ENCODE data around the gene PCDHB10.
A peak's percentile ranks its signal among the peaks of the same experiment; 100 is the strongest.
"Not testable (repeated sequence)": the region's sequence is repeated elsewhere in the genome, so short reads cannot be mapped to it uniquely, and the experiment has no call there.

PCDHB10 gene

DNA sequence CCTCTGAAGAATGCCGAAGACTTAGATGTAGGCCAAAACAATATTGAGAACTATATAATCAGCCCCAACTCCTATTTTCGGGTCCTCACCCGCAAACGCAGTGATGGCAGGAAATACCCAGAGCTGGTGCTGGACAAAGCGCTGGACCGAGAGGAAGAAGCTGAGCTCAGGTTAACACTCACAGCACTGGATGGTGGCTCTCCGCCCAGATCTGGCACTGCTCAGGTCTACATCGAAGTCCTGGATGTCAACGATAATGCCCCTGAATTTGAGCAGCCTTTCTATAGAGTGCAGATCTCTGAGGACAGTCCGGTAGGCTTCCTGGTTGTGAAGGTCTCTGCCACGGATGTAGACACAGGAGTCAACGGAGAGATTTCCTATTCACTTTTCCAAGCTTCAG, 22.4 kb downstream of the PCDHB10 start:
- not testable (repeated sequence) for H3K27me3 ChIP-seq, H3K36me3 ChIP-seq
- H3K9me3 ChIP-seq (replicated peaks in 1 of 11): peaks cover 54 to 82% (median 59%) of the 10 kb centered on the region in 11 experiments

DNA sequence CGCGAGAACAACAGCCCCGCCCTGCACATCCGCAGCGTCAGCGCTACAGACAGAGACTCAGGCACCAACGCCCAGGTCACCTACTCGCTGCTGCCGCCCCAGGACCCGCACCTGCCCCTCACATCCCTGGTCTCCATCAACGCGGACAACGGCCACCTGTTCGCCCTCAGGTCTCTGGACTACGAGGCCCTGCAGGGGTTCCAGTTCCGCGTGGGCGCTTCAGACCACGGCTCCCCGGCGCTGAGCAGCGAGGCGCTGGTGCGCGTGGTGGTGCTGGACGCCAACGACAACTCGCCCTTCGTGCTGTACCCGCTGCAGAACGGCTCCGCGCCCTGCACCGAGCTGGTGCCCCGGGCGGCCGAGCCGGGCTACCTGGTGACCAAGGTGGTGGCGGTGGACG, 23.4 kb downstream of the PCDHB10 start:
- H3K9ac ChIP-seq, H3K4me3 ChIP-seq: not testable (repeated sequence)

More for the DNA sequence above, 22.4 kb downstream of the PCDHB10 start:
- not testable (repeated sequence) for H3K4me1 ChIP-seq, H3K4me2 ChIP-seq, H3K4me3 ChIP-seq, H4K20me1 ChIP-seq, H3K9ac ChIP-seq, H3K27ac ChIP-seq

DNA sequence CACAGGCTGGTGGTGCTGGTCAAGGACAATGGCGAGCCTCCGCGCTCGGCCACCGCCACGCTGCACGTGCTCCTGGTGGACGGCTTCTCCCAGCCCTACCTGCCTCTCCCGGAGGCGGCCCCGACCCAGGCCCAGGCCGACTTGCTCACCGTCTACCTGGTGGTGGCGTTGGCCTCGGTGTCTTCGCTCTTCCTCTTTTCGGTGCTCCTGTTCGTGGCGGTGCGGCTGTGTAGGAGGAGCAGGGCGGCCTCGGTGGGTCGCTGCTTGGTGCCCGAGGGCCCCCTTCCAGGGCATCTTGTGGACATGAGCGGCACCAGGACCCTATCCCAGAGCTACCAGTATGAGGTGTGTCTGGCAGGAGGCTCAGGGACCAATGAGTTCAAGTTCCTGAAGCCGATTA, 23.9 kb downstream of the PCDHB10 start:
- not testable (repeated sequence) for H3K4me2 ChIP-seq, H3K4me1 ChIP-seq, H3K27ac ChIP-seq, H3K4me3 ChIP-seq, H4K20me1 ChIP-seq, H3K9ac ChIP-seq, H3K27me3 ChIP-seq, H3K36me3 ChIP-seq
- peaks cover 40 to 73% (median 49%) of the 10 kb centered on the region in 11 experiments for H3K9me3 ChIP-seq (replicated peaks in 1 of 11)

More for the DNA sequence above, 23.4 kb downstream of the PCDHB10 start:
- H3K9me3 ChIP-seq (replicated peaks in 1 of 11): peaks cover 45 to 78% (median 52%) of the 10 kb centered on the region in 11 experiments
- not testable (repeated sequence) for H3K27ac ChIP-seq, H4K20me1 ChIP-seq, H3K27me3 ChIP-seq, H3K4me2 ChIP-seq, H3K4me1 ChIP-seq, H3K36me3 ChIP-seq

DNA sequence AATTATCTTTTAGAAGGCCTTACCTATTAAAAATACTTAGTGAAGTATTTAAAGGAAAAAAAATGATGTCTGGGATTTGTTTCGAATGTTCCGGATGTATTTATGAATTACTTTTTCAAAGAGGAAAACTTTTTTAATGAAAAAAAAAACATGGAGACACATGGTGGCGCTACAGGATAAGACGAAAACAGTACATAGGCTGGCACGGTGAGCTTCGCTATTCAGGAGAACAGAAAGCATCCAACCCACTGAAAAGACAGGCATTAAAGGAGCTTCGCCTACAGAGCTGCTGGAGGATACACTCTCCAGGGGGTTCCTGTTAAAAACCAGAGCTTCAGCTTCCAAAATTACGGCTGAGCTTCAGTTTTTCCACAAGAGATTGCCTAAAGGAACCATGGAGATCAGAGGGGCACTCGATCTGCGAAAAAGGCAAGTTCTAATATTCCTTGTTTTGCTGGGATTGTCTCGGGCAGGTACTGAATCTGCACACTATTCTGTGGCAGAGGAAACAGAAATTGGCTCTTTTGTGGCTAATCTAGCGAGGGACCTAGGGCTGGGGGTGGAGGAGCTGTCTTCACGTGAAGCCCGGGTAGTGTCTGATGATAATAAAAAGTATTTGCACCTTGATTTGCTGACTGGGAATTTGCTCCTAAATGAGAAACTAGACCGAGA, 31.1 kb downstream of the PCDHB10 start, which contains the start of gene PCDHB14:
PCDHB14 (plus strand) TSS at position 232 of the 672 bp plus-strand sequence; CDS start at position 395, 163 bp downstream.
- Histone ChIP-seq H3K4me2 (peak within 1 kb of the TSS; percentile 69 to 86 (median 77)), H3K9me3 (replicated peaks in 1 of 11) (peaks cover 40 to 61% (median 48%) of the 10 kb centered on the region in 11 experiments), H4K20me1 (no peaks in the 10 kb centered on the region), H3K4me3 (peak within 1 kb of the TSS; percentile 43 to 61 (median 54)), H3K27me3 (no peaks in the 10 kb centered on the region), H3K27ac (peak within 1 kb of the TSS in 4 of 11 experiments; percentile 12 to 18 (median 16); a peak in 3 of 22 replicates), H3K36me3 (peaks cover 0 to 10% (median 0%) of the 10 kb centered on the region in 11 experiments; a peak in 1 of 22 replicates), H3K4me1 (peaks cover 0 to 10% (median 0%) of the 10 kb centered on the region in 10 experiments; a peak in 7 of 20 replicates), H3K9ac (peak within 1 kb of the TSS; percentile 49 to 75 (median 64); a peak in 21 of 22 replicates)
- no peak for TF ChIP-seq Cebpa-rat (IDR thresholded peaks at IDR 0.05)

DNA sequence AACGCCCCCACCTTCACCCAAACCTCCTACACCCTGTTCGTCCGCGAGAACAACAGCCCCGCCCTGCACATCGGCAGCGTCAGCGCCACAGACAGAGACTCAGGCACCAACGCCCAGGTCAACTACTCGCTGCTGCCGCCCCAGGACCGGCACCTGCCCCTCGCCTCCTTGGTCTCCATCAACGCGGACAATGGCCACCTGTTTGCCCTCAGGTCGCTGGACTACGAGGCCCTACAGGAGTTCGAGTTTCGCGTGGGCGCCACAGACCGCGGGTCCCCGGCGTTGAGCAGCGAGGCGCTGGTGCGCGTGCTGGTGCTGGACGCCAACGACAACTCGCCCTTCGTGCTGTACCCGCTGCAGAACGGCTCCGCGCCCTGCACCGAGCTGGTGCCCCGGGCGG, 32.7 kb downstream of the PCDHB10 start:
- not testable (repeated sequence) for H3K4me3 ChIP-seq, H3K27me3 ChIP-seq, H3K27ac ChIP-seq, H3K9ac ChIP-seq, H4K20me1 ChIP-seq, H3K4me1 ChIP-seq, H3K4me2 ChIP-seq, H3K36me3 ChIP-seq
- H3K9me3 ChIP-seq (replicated peaks in 1 of 11): peaks cover 28 to 55% (median 39%) of the 10 kb centered on the region in 11 experiments

DNA sequence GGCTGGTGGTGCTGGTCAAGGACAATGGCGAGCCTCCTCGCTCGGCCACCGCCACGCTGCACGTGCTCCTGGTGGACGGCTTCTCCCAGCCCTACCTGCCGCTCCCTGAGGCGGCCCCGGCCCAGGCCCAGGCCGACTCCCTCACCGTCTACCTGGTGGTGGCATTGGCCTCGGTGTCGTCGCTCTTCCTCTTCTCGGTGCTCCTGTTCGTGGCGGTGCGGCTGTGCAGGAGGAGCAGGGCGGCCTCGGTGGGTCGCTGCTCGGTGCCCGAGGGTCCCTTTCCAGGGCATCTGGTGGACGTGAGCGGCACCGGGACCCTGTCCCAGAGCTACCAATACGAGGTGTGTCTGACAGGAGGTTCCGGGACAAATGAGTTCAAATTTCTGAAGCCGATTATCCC, 33.3 kb downstream of the PCDHB10 start:
- not testable (repeated sequence) for H3K4me1 ChIP-seq, H3K4me2 ChIP-seq

DNA sequence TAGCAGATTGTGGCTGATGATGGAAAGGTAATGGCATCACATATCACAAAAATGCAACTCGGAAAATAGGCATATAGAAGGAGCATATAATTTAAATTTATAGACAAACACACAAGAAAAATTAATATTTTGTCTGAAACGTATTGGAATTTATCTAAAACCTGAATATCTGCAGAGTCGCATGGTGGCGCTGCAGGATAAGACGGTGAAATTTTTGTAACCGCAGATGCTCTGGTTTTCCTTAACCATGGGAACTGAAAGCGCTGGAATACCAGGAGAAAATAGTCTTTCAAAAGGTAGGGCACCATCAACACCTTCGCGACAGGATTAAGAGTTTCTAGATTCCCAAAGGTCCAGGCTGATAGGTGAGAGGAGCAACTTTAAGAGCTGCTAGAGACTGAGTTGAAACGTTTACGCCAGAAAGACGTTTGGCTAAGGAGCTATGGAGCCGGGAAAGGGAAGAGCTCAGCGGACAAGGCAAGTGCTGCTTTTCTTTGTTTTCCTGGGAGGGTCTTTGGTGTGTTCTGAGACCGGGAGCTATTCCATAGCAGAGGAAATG, 42.0 kb downstream of the PCDHB10 start:
- TF ChIP-seq Cebpa-rat (IDR thresholded peaks at IDR 0.05): no peak
- Histone ChIP-seq H3K36me3 (no peaks in the 10 kb centered on the region; a peak in 4 of 22 replicates), H3K4me2 (no peak overlapping the region), H4K20me1 (no peaks in the 10 kb centered on the region), H3K27ac (no peak overlapping the region), H3K27me3 (no peaks in the 10 kb centered on the region), H3K4me3 (no peak overlapping the region), H3K9me3 (replicated peaks in 1 of 11) (peaks cover 80 to 97% (median 89%) of the 10 kb centered on the region in 11 experiments), H3K9ac (no peak overlapping the region), H3K4me1 (no peaks in the 10 kb centered on the region)

More for the DNA sequence above, 33.3 kb downstream of the PCDHB10 start:
- H3K4me3 ChIP-seq, H3K36me3 ChIP-seq, H3K27me3 ChIP-seq, H3K9ac ChIP-seq, H4K20me1 ChIP-seq, H3K27ac ChIP-seq: not testable (repeated sequence)
- peaks cover 32 to 55% (median 44%) of the 10 kb centered on the region in 11 experiments for H3K9me3 ChIP-seq (replicated peaks in 1 of 11)

DNA sequence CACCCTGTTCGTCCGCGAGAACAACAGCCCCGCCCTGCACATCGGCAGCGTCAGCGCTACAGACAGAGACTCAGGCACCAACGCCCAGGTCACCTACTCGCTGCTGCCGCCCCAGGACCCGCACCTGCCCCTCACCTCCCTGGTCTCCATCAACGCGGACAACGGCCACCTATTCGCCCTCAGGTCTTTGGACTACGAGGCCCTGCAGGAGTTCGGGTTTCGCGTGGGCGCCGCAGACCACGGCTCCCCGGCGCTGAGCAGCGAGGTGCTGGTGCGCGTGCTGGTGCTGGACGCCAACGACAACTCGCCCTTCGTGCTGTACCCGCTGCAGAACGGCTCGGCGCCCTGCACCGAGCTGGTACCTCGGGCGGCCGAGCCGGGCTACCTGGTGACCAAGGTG, 43.8 kb downstream of the PCDHB10 start:
- not testable (repeated sequence) for H3K4me2 ChIP-seq
- H3K9me3 ChIP-seq (replicated peaks in 1 of 11): peaks cover 88 to 100% (median 97%) of the 10 kb centered on the region in 11 experiments

DNA sequence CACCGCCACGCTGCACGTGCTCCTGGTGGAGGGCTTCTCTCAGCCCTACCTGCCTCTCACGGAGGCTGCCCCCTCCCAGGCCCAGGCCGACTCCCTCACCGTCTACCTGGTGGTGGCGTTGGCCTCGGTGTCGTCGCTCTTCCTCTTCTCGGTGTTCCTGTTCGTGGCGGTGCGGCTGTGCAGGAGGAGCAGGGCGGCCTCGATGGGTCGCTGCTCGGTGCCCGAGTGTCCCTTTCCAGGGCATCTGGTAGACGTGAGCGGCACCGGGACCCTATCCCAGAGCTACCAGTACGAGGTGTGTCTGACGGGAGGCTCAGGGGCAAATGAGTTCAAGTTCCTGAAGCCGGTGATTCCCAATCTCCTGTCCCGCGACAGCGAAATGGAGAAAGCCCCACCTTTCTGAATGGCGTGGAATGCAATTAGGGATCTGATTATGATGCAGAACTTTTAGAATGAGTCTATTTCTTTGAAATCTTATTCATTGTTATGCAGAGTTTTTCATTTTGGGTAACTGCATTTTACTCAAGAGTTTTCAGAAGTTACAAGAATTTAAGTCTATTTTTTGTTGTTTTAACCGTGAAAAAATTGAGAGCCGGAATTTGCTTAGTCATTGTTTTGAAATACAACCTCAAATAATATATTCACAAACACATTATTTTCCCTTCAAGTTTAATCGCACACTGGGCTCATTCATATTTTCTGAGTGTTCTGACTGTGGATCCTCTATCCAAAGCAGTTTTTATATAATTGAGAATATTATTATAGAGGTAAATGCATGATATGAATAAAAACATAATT, 44.6 kb downstream of the PCDHB10 start:
- Histone ChIP-seq H3K4me3 (no peak overlapping the region; a peak in 1 of 20 replicates), H3K9ac (no peak overlapping the region), H3K36me3 (no peaks in the 10 kb centered on the region; a peak in 4 of 22 replicates), H3K4me1 (no peaks in the 10 kb centered on the region), H3K4me2 (no peak overlapping the region), H4K20me1 (no peaks in the 10 kb centered on the region), H3K9me3 (replicated peaks in 1 of 11) (peaks cover 92 to 100% (median 99%) of the 10 kb centered on the region in 11 experiments), H3K27me3 (no peaks in the 10 kb centered on the region), H3K27ac (no peak overlapping the region)
- no peak for TF ChIP-seq Cebpa-rat (IDR thresholded peaks at IDR 0.05)

More for the DNA sequence above, 43.8 kb downstream of the PCDHB10 start:
- not testable (repeated sequence) for H3K27me3 ChIP-seq, H3K9ac ChIP-seq, H4K20me1 ChIP-seq, H3K36me3 ChIP-seq, H3K4me1 ChIP-seq, H3K4me3 ChIP-seq, H3K27ac ChIP-seq
